ENCODE measurements around the gene TIAM2. TPM values are rescaled to one million over a fixed set of nuclear protein-coding genes. Genes with fewer than 3 reads are reported as not detected.

Gene TIAM2
- total RNA-seq, 1 donor from 2014 or later, result 5.9 TPM

- Histone ChIP-seq H3K4me1 (no peaks in the 10 kb centered on the region), H3K9me3 (no peaks in the 10 kb centered on the region), H3K36me3 (no peaks in the 10 kb centered on the region), H3K27ac (no peak overlapping the region), H3K4me3 (no peak overlapping the region), H3K27me3 (ENCODE audit: low read depth) (no peaks in the 10 kb centered on the region)
- no peak for TF ChIP-seq CTCF (IDR thresholded peaks at IDR 0.05)
- no peak for ATAC-seq
- intact Hi-C loops (cut with DNase I), result no loop called here
- DNase-seq, result no peak
Measured at GRCh38 chr6:155080881-155081845, 86.0 kb downstream of the TIAM2 start.

- no peak overlapping the region for H3K27ac ChIP-seq
- H3K9me3 ChIP-seq, result no peaks in the 10 kb centered on the region
- intact Hi-C loops (cut with DNase I), result no loop called here
- no peaks in the 10 kb centered on the region for H3K36me3 ChIP-seq
- DNase-seq, result no peak
- no peaks in the 10 kb centered on the region for H3K27me3 ChIP-seq (ENCODE audit: low read depth)
- no peak overlapping the region for H3K4me3 ChIP-seq
- no peak for ATAC-seq
- H3K4me1 ChIP-seq, result no peaks in the 10 kb centered on the region
- TF ChIP-seq CTCF (IDR thresholded peaks at IDR 0.05), result no peak
Measured at GRCh38 chr6:155084431-155085123, 89.5 kb downstream of the TIAM2 start.

- no peak for DNase-seq
- Histone ChIP-seq H3K9me3 (no peaks in the 10 kb centered on the region), H3K4me1 (no peaks in the 10 kb centered on the region), H3K27me3 (ENCODE audit: low read depth) (no peaks in the 10 kb centered on the region), H3K4me3 (no peak overlapping the region), H3K27ac (no peak overlapping the region), H3K36me3 (no peaks in the 10 kb centered on the region)
- no peak for TF ChIP-seq CTCF (IDR thresholded peaks at IDR 0.05)
- ATAC-seq, result no peak
- intact Hi-C loops (cut with DNase I), result no loop called here
Measured at GRCh38 chr6:155085582-155086257, 90.6 kb downstream of the TIAM2 start.

GRCh38 chr6:155088856-155089255 lies 93.7 kb downstream of the TIAM2 start:
- no peak overlapping the region for H3K27ac ChIP-seq
- H3K9me3 ChIP-seq, result no peaks in the 10 kb centered on the region
- DNase-seq (no peak), ATAC-seq (no peak)
- intact Hi-C loops (cut with DNase I), result no loop called here
- H3K4me3 ChIP-seq, result no peak overlapping the region
- H3K4me1 ChIP-seq, result no peaks in the 10 kb centered on the region
- no peaks in the 10 kb centered on the region for H3K36me3 ChIP-seq
- TF ChIP-seq CTCF (IDR thresholded peaks at IDR 0.05), result no peak
- H3K27me3 ChIP-seq (ENCODE audit: low read depth), result no peaks in the 10 kb centered on the region

GRCh38 chr6:155089746-155090145 lies 94.6 kb downstream of the TIAM2 start:
- Histone ChIP-seq H3K36me3 (no peaks in the 10 kb centered on the region), H3K27me3 (ENCODE audit: low read depth) (no peaks in the 10 kb centered on the region), H3K4me3 (no peak overlapping the region), H3K4me1 (no peaks in the 10 kb centered on the region), H3K27ac (no peak overlapping the region), H3K9me3 (no peaks in the 10 kb centered on the region)
- intact Hi-C loops (cut with DNase I), result no loop called here
- no peak for ATAC-seq
- DNase-seq, result no peak
- TF ChIP-seq CTCF (IDR thresholded peaks at IDR 0.05), result no peak

Measured in lower lobe of right lung (tissue), 2 donors.